Measurements from ENCODE around the gene SERINC3.

SERINC3 gene

GRCh38 chr20:44463466-44463865 is 58.4 kb downstream of the SERINC3 start:
- no peak for DNase-seq (ENCODE audit: low spot score)

GRCh38 chr20:44461803-44462174 is 60.1 kb downstream of the SERINC3 start:
- no peak for DNase-seq (ENCODE audit: low spot score)

GRCh38 chr20:44461142-44461802 is 60.6 kb downstream of the SERINC3 start:
- no peak for DNase-seq (ENCODE audit: low spot score)

- DNase-seq (ENCODE audit: low spot score), result no peak
Measured at GRCh38 chr20:44460795-44461141, 61.1 kb downstream of the SERINC3 start.

GRCh38 chr20:44459271-44459670 is 62.6 kb downstream of the SERINC3 start:
- DNase-seq (ENCODE audit: low spot score), result no peak

GRCh38 chr20:44457016-44457415 is 64.9 kb downstream of the SERINC3 start:
- no peak for DNase-seq (ENCODE audit: low spot score)

- DNase-seq (ENCODE audit: low spot score), result no peak
Measured at GRCh38 chr20:44456611-44457010, 65.3 kb downstream of the SERINC3 start.

- no peak for DNase-seq (ENCODE audit: low spot score)
Measured at GRCh38 chr20:44455126-44455525, 66.7 kb downstream of the SERINC3 start.

- no peak for DNase-seq (ENCODE audit: low spot score)
Measured at GRCh38 chr20:44454306-44454963, 67.4 kb downstream of the SERINC3 start.

GRCh38 chr20:44450903-44451450 is 70.9 kb downstream of the SERINC3 start:
- no peak for DNase-seq (ENCODE audit: low spot score)

GRCh38 chr20:44450281-44450889 is 71.5 kb downstream of the SERINC3 start:
- no peak for DNase-seq (ENCODE audit: low spot score)

GRCh38 chr20:44449864-44450263 is 72.0 kb downstream of the SERINC3 start:
- DNase-seq (ENCODE audit: low spot score), result no peak

GRCh38 chr20:44448753-44449546 is 72.9 kb downstream of the SERINC3 start:
- DNase-seq (ENCODE audit: low spot score), result no peak

GRCh38 chr20:44447827-44448419 is 73.9 kb downstream of the SERINC3 start:
- no peak for DNase-seq (ENCODE audit: low spot score)

Data from HuH-7.5 (cell line).